ENCODE data around the gene LCORL. TPM values are rescaled to one million over a fixed set of nuclear protein-coding genes. Genes with fewer than 3 reads are reported as not detected.

The LCORL gene
- total RNA-seq, 1 experiment from 2014 or later = 15.5 TPM

- no peaks in the 10 kb centered on the region for H3K79me1 ChIP-seq (ENCODE audit: insufficient read depth, low read depth, low read length, poor library complexity, severe bottlenecking)
- H3K18ac ChIP-seq (ENCODE audit: insufficient read length, low read depth, low read length) = no peak overlapping the region
- WGBS (ENCODE audit: extremely low coverage, insufficient read length, low lambda C conversion rate) = no CpG with 5 or more reads among the region's 7 CpGs
- no peak overlapping the region for H2BK12ac ChIP-seq (ENCODE audit: insufficient read length, low read depth, low read length)
- H3K27ac ChIP-seq (ENCODE audit: insufficient read length, low read depth, low read length) = no peak overlapping the region
- no peak overlapping the region for H2AK5ac ChIP-seq (ENCODE audit: insufficient read length, low read length)
- no peak overlapping the region for H3K56ac ChIP-seq (ENCODE audit: insufficient read length, low read depth, low read length)
- Mint-ChIP-seq H3K36me3 (ENCODE audit: insufficient read depth in 1 of 3, low read depth in 3 of 3) (no peaks in the 10 kb centered on the region), H3K9me3 (no peaks in the 10 kb centered on the region), H3K4me3 (no peak overlapping the region), H3K27ac (no peak overlapping the region), H3K27me3 (ENCODE audit: low read depth) (no peaks in the 10 kb centered on the region), H3K4me1 (no peaks in the 10 kb centered on the region; a peak in 1 of 4 replicates)
- H2BK20ac ChIP-seq (ENCODE audit: low read depth, low read length, poor library complexity, severe bottlenecking) = no peak overlapping the region
- no peaks in the 10 kb centered on the region for H3K4me1 ChIP-seq (ENCODE audit: insufficient read depth, low read length)
- H2BK5ac ChIP-seq (ENCODE audit: insufficient read length, low read length) = no peak overlapping the region
- H3K4me2 ChIP-seq (ENCODE audit: insufficient read depth, insufficient read length, low read length) = no peak overlapping the region
- DNase-seq = no peak
- H3T11ph ChIP-seq (ENCODE audit: low read length) = no peak overlapping the region
- TF ChIP-seq CTCF (conservative IDR thresholded peaks at IDR 0.05) = no peak
- H3K23me2 ChIP-seq (ENCODE audit: insufficient read length, low read depth, low read length, poor library complexity, severe bottlenecking) = no peaks in the 10 kb centered on the region
- H3K79me2 ChIP-seq (ENCODE audit: insufficient read depth, low read length) = no peaks in the 10 kb centered on the region; the same call in 1 of the 2 replicates
- H4K20me1 ChIP-seq (ENCODE audit: control insufficient read depth, insufficient read depth, insufficient read length) = no peaks in the 10 kb centered on the region
- no peak overlapping the region for H4K91ac ChIP-seq (ENCODE audit: insufficient read length, low read depth, low read length)
- no peak overlapping the region for H4K8ac ChIP-seq (replicated peaks; ENCODE audit: insufficient read length, low read depth, low read length)
- H3K27me3 ChIP-seq (ENCODE audit: insufficient read depth, low read length) = no peaks in the 10 kb centered on the region
- no peak overlapping the region for H3K4ac ChIP-seq (ENCODE audit: low read depth, low read length)
- no peak overlapping the region for H3K23ac ChIP-seq (ENCODE audit: insufficient read length, low read depth, low read length)
- H4K5ac ChIP-seq (ENCODE audit: insufficient read length, low read depth, low read length) = no peak overlapping the region
- no peak overlapping the region for H2AFZ ChIP-seq (ENCODE audit: low read length)
- H2BK15ac ChIP-seq (ENCODE audit: low read depth, low read length) = no peak overlapping the region
- H3K9me3 ChIP-seq (ENCODE audit: control insufficient read depth, low read depth, low read length) = no peaks in the 10 kb centered on the region
- no peak overlapping the region for H3K9ac ChIP-seq (ENCODE audit: extremely low read depth, insufficient read length, low read length)
- H2BK120ac ChIP-seq (ENCODE audit: low read depth, low read length, poor library complexity, severe bottlenecking) = no peak overlapping the region
- H3K14ac ChIP-seq (ENCODE audit: insufficient read depth, low read length) = no peak overlapping the region
These were observed 57.0 kb downstream of the LCORL start for GRCh38 chr4:17964576-17964975.

Measured in H9 (cell line).